ENCODE results near the gene PTPRU.

PTPRU gene

DNA sequence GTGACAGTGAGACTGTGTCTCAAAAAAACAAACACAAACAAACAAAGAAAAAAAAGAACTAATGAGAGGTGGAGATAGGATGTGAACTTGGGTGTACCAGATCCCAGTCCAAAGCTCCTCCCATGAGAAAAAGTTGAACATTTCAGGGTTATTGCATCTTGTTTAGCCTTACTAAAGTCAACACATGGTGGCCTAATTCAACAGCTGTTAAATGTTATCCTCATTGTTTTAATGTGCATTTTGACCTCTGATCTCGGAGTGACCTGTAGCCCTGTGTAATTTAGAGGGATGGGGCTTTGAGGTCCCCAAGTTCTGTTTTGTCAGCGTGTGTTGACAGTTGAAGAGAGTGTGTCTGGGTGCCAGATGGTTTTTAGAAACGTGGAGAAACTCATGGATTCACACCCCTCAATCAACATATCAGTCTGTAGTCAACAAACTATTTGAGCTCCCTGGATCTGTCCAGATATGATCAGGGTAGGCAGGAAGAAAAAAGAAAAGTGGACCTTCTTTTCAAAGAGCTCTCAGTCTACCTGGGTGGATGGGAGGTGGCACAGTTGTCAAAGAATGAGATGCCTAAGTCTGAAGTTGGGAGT is 34.7 kb downstream of the PTPRU start:
- no peak for DNase-seq

DNA sequence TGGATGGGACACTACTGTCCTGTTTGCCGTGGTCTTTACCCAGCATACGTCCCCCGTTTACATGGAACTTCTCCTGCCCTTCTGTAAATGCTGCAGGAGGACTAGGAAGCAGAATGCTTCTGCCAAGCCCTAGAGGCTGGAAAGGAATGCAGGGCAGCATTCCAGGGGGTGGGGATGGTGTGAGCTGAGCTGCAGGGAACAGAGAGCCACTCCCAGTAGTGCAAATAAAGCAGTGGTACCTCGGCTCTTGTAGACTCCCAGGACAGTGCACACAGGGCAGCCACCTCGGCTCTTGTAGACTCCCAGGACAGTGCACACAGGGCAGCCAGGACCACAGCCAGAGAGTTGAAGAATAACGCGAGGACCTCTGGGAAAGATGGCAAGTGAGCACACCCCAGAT is 35.4 kb downstream of the PTPRU start:
- no peak for DNase-seq

DNA sequence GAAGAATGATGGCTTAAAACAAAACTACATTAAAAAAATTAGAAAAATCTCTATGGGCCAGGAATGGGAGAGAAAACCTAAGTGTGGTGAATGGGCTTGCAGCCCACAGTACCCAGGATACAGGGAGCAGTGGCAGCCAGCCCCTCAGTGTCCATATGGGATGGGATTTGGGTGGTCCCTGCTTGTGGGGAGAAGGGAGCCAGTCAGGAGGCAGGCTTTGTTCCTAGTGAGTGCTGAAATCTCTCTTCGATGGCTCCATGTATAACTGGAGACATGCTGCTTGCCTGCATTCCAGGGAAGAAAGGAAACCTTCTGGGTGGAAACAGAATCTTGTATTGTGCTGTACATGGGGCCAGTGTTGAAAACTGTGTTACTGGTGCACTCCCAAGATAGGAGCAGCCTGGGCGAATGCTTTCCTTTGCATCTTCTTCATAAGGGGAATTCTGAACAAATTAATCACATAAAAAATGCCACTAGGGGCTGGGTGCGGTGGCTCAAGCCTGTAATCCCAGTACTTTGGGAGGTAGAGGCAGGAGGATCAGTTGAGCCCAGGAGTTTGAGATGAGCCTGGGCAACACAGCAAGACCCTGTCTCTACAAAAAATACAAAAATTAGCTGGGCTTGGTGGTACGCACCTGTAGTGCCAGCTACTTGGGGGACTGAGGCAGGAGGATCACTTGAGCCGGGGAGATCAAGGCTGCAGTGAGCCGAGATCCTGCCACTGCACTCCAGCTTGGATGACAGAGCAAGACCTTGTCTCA is 36.0 kb downstream of the PTPRU start:
- no peak for DNase-seq

DNA sequence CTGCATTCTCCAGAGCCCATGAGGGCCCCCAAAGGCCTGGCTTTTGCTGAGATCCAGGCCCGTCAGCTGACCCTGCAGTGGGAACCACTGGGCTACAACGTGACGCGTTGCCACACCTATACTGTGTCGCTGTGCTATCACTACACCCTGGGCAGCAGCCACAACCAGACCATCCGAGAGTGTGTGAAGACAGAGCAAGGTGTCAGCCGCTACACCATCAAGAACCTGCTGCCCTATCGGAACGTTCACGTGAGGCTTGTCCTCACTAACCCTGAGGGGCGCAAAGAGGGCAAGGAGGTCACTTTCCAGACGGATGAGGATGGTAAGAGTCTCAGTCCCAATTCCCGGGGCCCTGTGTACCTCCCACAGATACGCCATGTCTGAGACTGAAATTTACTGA is 39.1 kb downstream of the PTPRU start:
- DNase-seq = no peak

DNA sequence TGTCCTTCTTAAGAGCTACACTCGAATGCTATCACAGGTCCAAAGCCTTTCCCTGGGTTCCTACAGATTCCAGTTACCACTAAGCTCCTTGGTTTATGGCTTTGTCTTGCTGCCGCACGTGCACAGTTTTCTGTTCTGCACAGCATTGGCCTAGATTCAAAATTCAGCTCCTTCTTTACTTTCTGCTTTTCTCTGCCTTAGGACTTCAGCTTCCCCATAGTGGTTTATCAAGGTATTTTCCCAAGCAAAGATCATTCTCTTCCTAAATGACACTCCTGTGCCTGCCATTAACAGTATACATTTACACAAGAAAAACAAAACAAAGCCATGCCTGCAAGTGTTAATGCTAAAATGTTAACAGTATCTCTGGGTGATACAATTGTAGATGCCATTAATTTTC is 41.8 kb downstream of the PTPRU start:
- no peak for DNase-seq

DNA sequence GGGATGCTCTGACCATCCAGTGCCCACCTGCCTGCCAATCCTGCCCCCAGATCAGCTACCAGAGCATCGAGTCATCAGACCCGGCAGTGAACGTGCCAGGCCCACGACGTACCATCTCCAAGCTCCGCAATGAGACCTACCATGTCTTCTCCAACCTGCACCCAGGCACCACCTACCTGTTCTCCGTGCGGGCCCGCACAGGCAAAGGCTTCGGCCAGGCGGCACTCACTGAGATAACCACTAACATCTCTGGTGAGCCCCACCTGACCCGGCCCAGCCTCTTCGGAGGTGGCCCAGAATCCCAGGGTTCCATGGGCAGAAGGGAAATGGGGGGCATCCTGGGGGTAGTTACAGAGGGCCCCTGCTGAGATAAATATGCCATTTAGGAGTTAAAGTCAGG is 43.1 kb downstream of the PTPRU start:
- DNase-seq = no peak

DNA sequence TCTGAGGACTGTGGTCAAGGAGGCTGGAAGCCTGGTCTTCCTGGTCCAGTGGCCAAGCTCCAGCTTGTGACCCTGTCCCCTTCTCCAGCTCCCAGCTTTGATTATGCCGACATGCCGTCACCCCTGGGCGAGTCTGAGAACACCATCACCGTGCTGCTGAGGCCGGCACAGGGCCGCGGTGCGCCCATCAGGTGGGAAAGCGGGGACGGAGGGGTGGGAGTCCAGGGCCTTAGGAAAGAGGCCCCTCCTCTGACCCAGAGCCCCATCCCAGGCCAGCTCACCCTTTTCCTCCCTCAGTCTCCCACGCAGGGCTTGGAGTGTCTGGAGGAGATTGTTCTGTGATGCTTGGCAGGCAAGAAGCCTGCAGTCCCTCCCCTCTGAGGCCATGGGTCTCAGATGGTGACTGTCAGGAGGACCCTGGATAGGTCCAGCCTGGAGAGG is 43.6 kb downstream of the PTPRU start:
- no peak for DNase-seq

DNA sequence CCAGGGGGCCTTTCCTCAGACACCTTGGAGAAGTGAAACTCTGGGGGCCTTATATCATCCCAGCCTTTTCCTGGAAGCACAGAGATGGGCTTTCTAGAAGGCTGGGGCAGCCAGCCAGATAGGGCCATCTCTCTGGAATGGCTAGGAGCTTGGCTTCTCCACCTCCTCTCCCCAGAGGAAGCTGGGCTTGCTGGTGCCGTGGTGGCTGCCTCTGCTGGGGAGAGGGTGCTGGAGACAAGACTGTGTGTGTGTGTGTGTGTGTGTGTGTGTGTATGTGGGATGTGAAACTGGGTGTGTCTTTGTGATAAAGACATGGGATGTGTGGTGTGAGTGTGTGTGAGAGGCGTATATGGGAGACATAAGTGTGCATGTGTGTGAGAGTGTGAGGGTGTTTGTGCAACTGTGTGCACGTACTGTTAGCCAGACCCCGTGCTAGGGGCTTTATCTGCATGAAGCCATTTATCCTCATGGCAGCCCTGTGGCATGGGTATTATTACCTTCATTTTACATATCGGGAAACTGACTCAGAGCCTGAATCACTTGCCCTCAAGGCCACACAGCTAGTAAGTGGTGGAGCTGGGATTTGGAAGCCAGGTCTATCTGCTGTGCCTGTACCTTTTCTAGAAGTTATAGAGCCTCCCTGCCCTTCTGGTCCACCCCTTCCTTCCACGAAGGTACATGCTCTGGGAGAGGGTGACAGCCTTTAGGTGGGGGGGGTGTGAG is 44.2 kb downstream of the PTPRU start:
- DNase-seq = no peak

DNA sequence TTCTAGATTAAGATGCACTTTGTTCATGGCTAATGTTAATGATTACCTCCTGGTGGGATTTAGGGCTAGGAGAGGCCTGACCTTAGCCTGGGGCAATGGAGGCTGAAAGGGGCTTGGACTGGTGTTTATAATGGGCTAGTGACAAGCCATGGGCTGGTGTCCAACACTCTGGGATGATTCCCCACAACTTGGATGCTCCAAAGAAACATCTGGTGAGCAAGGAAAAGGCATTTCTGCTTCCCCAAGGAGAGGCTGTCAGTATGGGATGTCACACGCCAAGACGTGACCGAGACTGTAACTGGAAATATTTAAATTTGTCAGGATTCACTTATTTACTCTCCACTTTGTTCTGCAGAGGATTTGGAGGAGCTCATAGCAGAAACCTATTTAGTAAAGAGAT is 45.2 kb downstream of the PTPRU start:
- DNase-seq = no peak

DNA sequence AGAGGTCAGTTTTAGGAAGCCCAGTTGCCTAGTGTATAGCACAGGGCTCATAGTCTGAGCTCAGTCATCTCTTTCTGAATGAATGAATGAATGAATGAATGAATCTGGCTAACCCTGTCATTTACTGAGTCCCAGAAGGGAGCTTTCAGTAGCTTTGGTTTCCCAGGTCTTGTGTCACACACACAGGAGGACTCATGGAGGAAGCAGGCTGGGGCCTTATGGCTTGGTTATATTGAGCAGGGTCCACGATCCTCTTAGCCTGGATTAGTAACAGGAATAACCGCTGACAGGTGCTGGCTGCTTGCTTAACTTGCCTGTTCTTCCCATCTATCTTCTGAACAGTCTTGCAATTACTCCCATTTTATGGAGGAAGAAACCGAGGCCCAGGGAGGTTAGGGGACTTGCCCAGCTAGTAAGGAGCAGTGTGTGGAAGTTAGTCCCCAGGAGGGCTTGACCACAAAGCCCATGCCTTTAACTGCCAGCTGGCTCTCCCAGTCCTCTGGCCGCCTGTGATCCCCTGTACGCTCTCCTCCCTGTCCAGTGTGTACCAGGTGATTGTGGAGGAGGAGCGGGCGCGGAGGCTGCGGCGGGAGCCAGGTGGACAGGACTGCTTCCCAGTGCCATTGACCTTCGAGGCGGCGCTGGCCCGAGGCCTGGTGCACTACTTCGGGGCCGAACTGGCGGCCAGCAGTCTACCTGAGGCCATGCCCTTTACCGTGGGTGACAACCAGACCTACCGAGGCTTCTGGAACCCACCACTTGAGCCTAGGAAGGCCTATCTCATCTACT is 46.0 kb downstream of the PTPRU start:
- no peak for DNase-seq

DNA sequence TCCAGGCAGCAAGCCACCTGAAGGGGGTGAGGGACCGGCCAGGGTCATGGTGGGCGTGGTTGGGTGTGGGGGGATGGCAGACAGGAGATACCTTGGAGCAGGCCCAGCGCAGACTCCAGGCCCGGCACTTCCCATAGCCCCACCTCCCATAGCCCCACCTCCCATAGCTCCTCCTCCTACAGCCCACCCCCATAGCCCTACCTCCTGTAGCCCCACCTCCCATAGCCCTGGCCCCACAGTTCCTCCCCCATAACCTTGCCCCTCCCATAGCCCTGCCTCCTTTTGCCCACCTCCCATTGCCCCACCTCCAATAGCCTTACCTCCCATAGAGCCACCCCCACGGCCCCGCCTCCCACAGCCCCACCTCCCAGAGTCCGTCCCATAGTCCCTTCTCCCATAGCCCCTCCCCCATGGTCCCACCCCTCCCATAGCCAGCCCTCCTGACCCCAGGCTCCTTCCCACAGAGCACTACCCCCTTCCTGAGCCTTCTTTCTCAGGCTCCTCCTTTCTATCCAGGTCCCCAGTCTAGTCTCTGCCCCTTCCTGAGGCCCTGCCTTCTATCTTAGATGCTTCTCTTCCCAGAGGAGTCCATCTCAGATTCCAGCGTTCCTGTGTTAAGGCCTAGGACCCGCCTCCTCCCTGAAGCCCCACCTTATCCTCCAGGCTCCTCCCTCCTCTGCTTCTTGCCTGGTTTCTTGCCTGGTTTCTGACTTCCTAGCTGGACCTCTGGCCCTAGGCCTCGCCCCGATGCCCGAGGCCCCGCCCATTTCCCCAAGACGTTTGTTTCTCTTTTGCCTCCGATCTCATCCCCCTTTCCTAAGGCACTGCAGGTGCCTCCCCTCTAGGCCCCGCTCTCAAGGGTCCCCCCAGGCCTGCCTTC is 46.8 kb downstream of the PTPRU start:
- DNase-seq = peak; percentile 15 to 33

DNA sequence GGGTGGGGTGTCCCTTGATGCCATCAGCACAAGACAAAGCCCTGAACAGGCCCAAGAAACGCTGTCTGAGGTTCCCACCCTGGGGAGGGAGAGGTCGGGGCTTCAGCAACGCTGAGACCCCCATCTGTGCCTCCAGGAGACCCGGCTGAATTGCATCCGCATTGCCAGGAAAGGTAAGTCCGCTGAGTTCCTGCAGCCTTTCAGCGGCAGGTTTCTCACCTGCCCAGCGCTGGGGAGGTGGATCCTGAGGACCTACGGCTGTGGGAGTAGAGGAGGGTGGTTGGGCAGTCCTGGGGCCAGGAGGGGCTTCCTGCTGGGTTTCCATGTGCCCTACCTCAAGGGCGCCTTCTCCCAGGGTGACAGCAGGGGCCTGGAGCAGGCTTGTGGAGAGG is 47.5 kb downstream of the PTPRU start:
- no peak for DNase-seq

DNA sequence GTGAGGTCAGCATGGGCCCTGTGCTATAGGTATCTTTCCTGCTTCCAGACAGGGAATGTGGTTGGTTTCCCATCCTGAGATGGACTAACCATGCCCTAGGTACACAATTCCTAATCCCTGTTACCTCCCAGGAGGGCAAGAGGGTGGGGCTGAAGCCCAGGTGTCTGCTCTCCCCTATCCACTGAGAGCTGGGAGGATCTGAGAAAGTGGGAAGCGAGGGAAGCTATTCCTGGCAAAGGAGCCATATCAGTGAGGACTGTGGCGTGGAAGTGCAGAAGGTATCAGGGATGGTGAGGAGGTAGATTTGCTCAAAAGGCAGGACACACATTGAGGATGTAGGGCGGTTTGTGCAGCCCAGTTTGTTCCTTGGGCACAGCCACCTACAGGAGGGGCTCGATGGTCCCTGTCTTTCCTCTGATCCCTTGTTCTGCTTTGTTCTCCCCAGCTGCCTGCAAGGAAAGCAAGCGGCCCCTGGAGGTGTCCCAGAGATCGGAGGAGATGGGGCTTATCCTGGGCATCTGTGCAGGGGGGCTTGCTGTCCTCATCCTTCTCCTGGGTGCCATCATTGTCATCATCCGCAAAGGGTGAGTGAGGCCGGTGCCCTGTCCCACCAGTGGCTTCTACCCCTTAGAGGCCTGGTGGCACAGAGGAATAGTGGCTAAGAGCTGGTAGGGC is 48.1 kb downstream of the PTPRU start:
- no peak for DNase-seq

DNA sequence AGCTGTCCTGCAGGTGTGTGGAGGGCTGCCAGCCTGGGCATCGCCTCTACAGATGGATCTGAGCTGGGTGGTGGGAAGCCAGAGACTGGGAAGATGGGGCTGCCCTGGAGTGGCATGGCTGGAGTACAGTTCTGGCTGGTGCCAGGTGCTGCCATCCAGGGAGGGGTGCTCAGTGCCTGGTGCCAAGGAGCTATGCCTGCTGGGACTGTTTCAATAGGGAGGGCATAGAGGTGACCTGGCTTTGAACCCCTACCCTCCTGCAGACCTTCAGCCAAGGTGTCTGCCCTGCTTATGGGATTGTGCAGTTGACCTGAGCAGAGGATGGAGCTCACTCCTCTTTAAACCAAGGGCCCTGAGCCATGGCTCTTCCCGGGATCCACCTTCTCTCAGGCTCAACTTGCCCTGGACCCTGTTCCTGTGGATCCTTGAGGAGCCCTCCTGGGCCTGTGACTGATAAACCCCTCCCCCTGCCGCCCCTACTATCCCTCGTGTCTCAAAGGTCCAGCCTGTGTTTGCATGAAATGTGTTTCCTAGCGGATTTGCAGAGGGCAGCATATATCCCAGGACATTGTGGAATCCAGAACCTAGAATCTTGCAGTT is 48.7 kb downstream of the PTPRU start:
- no peak for DNase-seq

DNA sequence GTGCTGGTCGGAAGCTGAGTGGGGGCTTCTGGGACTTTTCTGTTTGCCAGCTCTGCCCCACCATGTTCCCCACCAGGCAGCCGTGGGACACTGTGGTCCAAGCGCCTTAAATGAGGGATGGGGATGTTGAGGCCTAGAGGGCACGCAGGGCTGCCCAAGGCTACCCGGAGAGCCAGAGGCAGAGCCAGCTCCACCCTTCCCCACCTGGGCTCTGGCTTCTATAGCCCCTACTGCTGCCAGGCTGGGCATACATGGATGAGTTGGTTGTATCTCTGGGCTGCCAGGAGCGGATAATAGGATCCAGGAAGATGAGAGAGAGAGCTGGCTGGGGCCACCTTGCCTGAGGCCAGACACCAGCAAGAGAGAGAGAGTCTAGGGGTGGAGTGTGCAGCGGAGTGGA is 49.4 kb downstream of the PTPRU start:
- DNase-seq = no peak

DNA sequence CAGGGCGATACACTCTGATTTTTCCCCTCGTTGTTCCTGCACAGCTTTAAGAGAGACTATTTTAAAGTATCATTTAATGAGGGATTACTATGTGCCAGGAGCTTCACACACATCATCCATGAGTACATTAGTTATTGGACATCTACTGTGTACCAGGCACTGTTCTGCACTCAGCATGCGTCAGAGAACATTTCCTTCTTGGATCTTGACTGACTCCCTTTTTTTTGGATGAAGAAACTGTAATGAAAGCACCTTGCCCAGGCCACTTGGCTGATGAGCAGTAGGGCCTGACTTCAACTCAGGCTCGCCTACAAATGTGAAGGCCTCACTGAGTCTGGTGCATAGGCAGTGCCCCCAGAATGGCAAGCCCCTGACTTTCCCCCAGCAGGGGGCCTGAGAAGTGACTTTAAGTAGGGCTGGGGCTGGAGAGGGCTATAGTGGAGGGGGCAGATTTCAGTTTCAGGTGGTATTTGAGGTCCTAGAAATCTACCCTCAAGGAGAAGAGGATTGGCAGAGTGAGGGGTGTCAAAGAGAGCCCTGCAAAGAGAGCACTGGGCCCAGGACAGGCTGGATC is 50.0 kb downstream of the PTPRU start:
- no peak for DNase-seq

DNA sequence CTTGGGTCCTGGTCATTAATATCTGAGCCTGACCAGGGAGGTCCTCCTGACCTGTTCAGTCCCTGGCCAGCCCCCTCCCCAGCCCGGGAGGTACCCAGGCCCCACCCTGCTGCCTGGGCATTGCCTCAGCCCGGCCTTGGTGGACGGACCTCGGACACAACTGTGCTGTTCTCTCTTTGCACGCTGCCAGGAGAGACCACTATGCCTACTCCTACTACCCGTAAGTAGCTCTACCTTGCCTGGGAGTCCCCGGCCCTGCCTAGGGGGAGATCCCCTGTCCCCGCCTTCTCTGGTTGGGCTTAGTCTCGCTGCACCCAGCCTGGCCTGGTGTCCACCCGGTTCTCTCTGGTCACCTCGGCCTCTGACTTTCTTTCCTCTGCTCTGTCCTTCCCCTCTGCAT is 53.2 kb downstream of the PTPRU start:
- no peak for DNase-seq

DNA sequence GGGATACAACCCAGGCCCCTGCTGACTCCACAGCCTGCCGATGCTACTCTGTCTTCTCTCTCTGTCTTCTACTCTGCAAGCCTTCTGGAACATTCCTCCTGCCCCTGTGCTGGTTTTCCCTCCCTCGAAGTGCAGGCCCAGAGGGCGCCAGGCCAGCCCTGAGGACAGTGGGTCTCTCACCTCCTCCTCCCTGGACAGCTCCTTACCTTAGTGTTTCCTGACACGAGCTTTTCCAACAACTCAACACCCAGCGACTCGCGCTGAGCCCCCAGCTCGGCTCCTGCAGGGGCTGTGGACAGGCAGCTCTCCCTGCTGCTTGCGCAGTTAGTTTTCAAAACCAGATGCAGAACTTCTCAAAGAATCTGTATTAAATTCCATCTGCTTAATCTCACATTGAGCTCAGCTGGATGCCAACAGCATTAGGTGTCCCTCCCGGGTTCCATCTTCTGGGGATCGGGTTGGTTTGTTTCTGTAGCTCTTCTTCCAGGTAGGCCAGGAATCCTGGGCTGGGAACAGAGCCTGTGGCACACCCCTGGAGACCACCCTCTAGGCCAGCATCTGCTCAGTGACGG is 54.2 kb downstream of the PTPRU start:
- DNase-seq = no peak

DNA sequence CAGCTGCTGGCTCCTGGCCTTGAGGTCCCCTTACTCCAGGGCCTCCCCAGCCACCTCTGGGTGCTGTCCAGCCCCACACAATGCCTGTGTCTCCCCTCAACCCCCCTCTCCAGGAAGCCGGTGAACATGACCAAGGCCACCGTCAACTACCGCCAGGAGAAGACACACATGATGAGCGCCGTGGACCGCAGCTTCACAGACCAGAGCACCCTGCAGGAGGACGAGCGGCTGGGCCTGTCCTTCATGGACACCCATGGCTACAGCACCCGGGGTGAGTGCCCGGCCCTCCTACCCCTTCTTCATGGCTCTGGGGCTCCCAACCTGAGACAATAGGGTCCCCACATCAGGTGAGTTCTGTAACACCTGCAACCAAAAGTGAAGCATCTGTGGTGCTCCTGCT is 55.4 kb downstream of the PTPRU start:
- no peak for DNase-seq

DNA sequence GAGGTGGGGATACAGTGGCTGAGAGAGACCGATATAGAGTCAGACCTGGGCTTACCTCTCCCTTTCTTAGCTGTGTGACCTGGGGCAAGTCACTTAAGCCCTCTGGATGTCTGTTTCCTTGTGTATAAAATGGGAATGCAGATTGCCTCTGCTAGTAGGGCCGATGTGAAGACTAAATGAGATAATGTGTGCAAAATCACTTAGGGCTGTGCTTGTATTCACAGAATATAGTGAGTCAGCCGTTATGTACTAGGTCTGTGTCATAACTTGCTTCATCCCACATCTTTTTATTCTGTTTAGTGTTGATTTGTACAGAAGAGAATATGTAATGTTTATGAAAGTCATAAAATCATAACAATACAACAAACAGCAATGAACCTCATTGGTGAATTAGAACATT is 56.0 kb downstream of the PTPRU start:
- DNase-seq = no peak

DNA sequence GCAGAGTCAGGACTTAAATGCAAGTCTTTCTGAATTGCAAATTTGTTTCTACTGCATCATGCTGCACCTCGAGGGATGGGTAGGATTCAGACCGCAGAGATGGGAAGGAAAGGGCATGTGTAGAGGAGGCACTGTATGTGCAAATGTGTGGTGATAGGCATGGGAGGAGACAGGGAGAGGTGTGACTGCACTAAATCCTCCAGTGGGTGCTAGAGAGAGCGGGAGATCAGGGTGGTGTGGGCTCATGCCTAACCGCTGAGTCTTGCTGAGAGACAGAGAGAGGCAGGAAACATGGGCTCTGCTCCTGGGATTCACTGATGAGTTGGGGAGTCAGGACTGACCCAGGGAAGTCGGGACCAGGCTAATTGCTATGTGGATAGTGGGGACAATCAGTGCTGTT is 61.1 kb downstream of the PTPRU start:
- DNase-seq = no peak
